Measurements from ENCODE around the gene PGM5.
"Not testable (repeated sequence)": the region's sequence is repeated elsewhere in the genome, so short reads cannot be mapped to it uniquely, and the experiment has no call there.

PGM5 gene

GRCh38 chr9:68356380-68357118 is at the start of gene PGM5:
TSS of gene PGM5 (plus strand) at chr9:68356611. CDS start at chr9:68357128, 517 bp downstream.
- DNase-seq = peak; percentile 17

GRCh38 chr9:68307127-68307526 is 49.3 kb upstream of the PGM5 start:
- not testable (repeated sequence) for DNase-seq

- not testable (repeated sequence) for DNase-seq
Measured at GRCh38 chr9:68307654-68308053, 48.8 kb upstream of the PGM5 start.

- DNase-seq = not testable (repeated sequence)
Measured at GRCh38 chr9:68311208-68311607, 45.2 kb upstream of the PGM5 start.

- not testable (repeated sequence) for DNase-seq
Measured at GRCh38 chr9:68318209-68318608, 38.2 kb upstream of the PGM5 start.

- DNase-seq = not testable (repeated sequence)
Measured at GRCh38 chr9:68323749-68324148, 32.7 kb upstream of the PGM5 start.

- not testable (repeated sequence) for DNase-seq
Measured at GRCh38 chr9:68324518-68324917, 31.9 kb upstream of the PGM5 start.

GRCh38 chr9:68329106-68329505 is 27.3 kb upstream of the PGM5 start:
- DNase-seq = not testable (repeated sequence)

- DNase-seq = not testable (repeated sequence)
Measured at GRCh38 chr9:68330531-68331173, 25.8 kb upstream of the PGM5 start.

GRCh38 chr9:68332122-68332521 is 24.3 kb upstream of the PGM5 start:
- not testable (repeated sequence) for DNase-seq

- not testable (repeated sequence) for DNase-seq
Measured at GRCh38 chr9:68335935-68336334, 20.5 kb upstream of the PGM5 start.

- not testable (repeated sequence) for DNase-seq
Measured at GRCh38 chr9:68336639-68337339, 19.6 kb upstream of the PGM5 start.

- not testable (repeated sequence) for DNase-seq
Measured at GRCh38 chr9:68338000-68338399, 18.4 kb upstream of the PGM5 start.

- not testable (repeated sequence) for DNase-seq
Measured at GRCh38 chr9:68342265-68343025, 14.0 kb upstream of the PGM5 start.

GRCh38 chr9:68343242-68343641 is 13.2 kb upstream of the PGM5 start:
- DNase-seq = not testable (repeated sequence)

- DNase-seq = not testable (repeated sequence)
Measured at GRCh38 chr9:68343992-68344391, 12.4 kb upstream of the PGM5 start.

- not testable (repeated sequence) for DNase-seq
Measured at GRCh38 chr9:68351689-68352088, 4.7 kb upstream of the PGM5 start.

GRCh38 chr9:68355993-68356379 is 425 bp upstream of the PGM5 start:
- not testable (repeated sequence) for DNase-seq

- DNase-seq = not testable (repeated sequence)
Measured at GRCh38 chr9:68357119-68357714, 806 bp downstream of the PGM5 start.

- DNase-seq = not testable (repeated sequence)
Measured at GRCh38 chr9:68366933-68367547, 10.6 kb downstream of the PGM5 start.

- DNase-seq = not testable (repeated sequence)
Measured at GRCh38 chr9:68375789-68376188, 19.4 kb downstream of the PGM5 start.

GRCh38 chr9:68377723-68378122 is 21.3 kb downstream of the PGM5 start:
- DNase-seq = not testable (repeated sequence)
